Measurements from ENCODE around the gene CISD1.

DNA sequence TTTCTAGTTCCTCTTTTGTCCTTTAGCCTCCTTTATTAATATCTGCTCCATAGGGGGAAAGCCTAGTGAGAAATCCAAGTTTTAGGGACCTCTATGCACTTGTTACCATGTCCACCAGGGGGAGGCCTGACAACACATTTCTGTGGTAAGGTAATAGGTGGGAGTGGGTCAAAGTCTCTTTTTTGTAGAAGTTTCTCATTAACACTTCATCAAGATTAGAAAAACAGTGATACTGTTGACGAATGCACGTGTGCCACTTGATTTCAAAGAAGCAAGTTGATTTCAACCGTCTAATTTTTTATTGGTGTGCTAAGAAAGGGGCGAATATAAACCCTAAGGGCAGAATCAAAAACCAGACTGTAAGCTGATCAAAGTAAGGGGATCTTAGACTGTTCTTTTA is 30.6 kb downstream of the CISD1 start:
- TF ChIP-seq POLR2A (IDR thresholded peaks at IDR 0.05; ENCODE audit: low read depth, low read length) (no peak), CTCF (conservative IDR thresholded peaks at IDR 0.05; ENCODE audit: low read depth, low read length) (peak; percentile 72), ELK1 (IDR thresholded peaks at IDR 0.05; ENCODE audit: borderline replicate concordance, low read depth, low read length) (no peak), MAZ (IDR thresholded peaks at IDR 0.05; ENCODE audit: borderline replicate concordance, low read depth, low read length) (no peak), RFX5 (IDR thresholded peaks at IDR 0.05; ENCODE audit: low read depth, low read length) (no peak), RAD21 (IDR thresholded peaks at IDR 0.05; ENCODE audit: low read length) (peak; percentile 69), MAFK (IDR thresholded peaks at IDR 0.05; ENCODE audit: low read depth, low read length) (no peak), NFE2L2 (IDR thresholded peaks at IDR 0.05; ENCODE audit: low read depth, low read length) (no peak), RCOR1 (IDR thresholded peaks at IDR 0.05; ENCODE audit: insufficient replicate concordance, low read length) (no peak)
